Measurements from ENCODE around the gene MARCHF3. TPM values are rescaled to one million over a fixed set of nuclear protein-coding genes. Genes with fewer than 3 reads are reported as not detected.
"Not testable (repeated sequence)": the region's sequence is repeated elsewhere in the genome, so short reads cannot be mapped to it uniquely, and the experiment has no call there.

MARCHF3 gene
- total RNA-seq, 5 donors from 2014 or later (not counting 1 experiment from before 2014, with no cell fraction given): 5.6 to 9.9 (median 7.6) TPM

DNA sequence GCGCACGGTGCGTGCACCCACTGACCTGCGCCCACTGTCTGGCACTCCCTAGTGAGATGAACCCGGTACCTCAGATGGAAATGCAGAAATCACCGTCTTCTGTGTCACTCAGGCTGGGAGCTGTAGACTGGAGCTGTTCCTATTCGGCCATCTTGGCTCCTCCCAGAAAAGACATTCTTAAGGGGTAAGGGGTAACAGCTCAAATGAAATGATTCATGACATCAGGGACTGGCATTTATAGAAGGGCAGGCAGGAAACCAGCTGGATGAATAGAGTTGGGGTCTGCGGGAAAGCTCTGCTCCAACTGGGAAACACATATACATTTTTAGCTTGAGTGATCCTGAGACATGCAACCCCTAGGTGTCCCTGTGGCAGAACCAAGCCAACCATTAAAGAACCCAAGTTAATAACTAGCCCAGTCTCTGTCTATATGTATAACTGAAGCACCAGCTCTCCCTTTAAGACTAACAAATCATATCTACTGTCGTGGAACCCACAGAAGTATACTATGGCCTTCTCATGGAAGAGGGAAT is 134.1 kb downstream of the MARCHF3 start:
- ChIA-PET CTCF (interaction anchor here in 1 of 2 donors (0.7 kb wide), 1 partner anchor 132 kb away, joined by 3 read pairs; no protein-coding TSS in a partner anchor), POLR2A (no interaction called here)
- no peaks in the 10 kb centered on the region for H3K36me3 ChIP-seq (ENCODE audit: control insufficient read depth in 2 of 2, extremely low read depth in 1 of 2, insufficient read depth in 1 of 2, low read length in 1 of 2)
- no peak overlapping the region for H3K27ac Mint-ChIP-seq
- DNase-seq: no peak
- H3K36me3 Mint-ChIP-seq: peaks cover 4% of the 10 kb centered on the region
- H3K4me1 ChIP-seq (ENCODE audit: control insufficient read depth in 1 of 2, extremely low read depth in 1 of 2, insufficient read depth in 2 of 2, low read length in 2 of 2): no peaks in the 10 kb centered on the region
- no peaks in the 10 kb centered on the region for H3K27me3 Mint-ChIP-seq
- H3K4me3 Mint-ChIP-seq: no peak overlapping the region
- WGBS (ENCODE audit: insufficient coverage): 95% methylated on average over 8 of the region's 9 CpGs
- peaks cover 0 to 3% (median 3%) of the 10 kb centered on the region in 3 donors for H3K9me3 Mint-ChIP-seq
- H3K27me3 ChIP-seq (replicated peaks in 1 of 2; ENCODE audit: control insufficient read depth in 2 of 2, extremely low read depth in 1 of 2, insufficient read depth in 2 of 2, low read length in 1 of 2): no peaks in the 10 kb centered on the region
- H3K4me1 Mint-ChIP-seq: no peaks in the 10 kb centered on the region
- no peak overlapping the region for H3K27ac ChIP-seq (ENCODE audit: low read length)
- no peaks in the 10 kb centered on the region for H3K9me3 ChIP-seq
- ATAC-seq (replicated peaks in 1 of 4): no peak
- no peak overlapping the region for H3K4me3 ChIP-seq (ENCODE audit: control insufficient read depth in 1 of 2, extremely low read depth in 1 of 2, low read length in 1 of 2)

DNA sequence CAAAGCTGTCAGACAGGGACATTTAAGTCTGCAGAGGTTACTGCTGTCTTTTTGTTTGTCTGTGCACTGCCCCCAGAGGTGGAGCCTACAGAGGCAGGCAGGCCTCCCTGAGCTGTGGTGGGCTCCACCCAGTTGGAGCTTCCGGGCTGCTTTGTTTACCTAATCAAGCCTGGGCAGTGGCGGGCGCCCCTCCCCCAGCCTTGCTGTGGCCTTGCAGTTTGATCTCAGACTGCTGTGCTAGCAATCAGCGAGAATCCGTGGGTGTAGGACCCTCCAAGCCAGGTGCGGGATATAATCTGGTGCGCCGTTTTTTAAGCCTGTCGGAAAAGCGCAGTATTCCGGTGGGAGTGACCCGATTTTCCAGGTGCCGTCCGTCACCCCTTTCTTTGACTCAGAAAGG is 134.6 kb downstream of the MARCHF3 start:
- CTCF ChIA-PET; H3K4me1 Mint-ChIP-seq; H3K4me3 Mint-ChIP-seq; H3K27me3 Mint-ChIP-seq; H3K9me3 Mint-ChIP-seq; H3K27me3 ChIP-seq (replicated peaks in 1 of 2; ENCODE audit: control insufficient read depth in 2 of 2, extremely low read depth in 1 of 2, insufficient read depth in 2 of 2, low read length in 1 of 2); ATAC-seq (replicated peaks in 1 of 4); H3K27ac ChIP-seq (ENCODE audit: low read length); H3K27ac Mint-ChIP-seq; POLR2A ChIA-PET; DNase-seq; H3K4me1 ChIP-seq (ENCODE audit: control insufficient read depth in 1 of 2, extremely low read depth in 1 of 2, insufficient read depth in 2 of 2, low read length in 2 of 2); H3K36me3 Mint-ChIP-seq; H3K36me3 ChIP-seq (ENCODE audit: control insufficient read depth in 2 of 2, extremely low read depth in 1 of 2, insufficient read depth in 1 of 2, low read length in 1 of 2); H3K4me3 ChIP-seq (ENCODE audit: control insufficient read depth in 1 of 2, extremely low read depth in 1 of 2, low read length in 1 of 2); H3K9me3 ChIP-seq: not testable (repeated sequence)
- WGBS (ENCODE audit: insufficient coverage): 92% methylated on average over 12 of the region's 14 CpGs

DNA sequence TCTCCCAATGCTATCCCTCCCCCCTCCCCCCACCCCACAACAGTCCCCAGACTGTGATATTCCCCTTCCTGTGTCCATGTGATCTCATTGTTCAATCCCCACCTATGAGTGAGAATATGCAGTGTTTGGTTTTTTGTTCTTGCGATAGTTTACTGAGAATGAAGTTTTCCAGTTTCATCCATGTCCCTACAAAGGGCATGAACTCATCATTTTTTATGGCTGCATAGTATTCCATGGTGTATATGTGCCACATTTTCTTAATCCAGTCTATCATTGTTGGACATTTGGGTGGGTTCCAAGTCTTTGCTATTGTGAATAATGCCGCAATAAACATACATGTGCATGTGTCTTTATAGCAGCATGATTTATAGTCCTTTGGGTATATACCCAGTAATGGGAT is 139.9 kb downstream of the MARCHF3 start:
- no CpG with 5 or more reads among the region's 2 CpGs for whole genome bisulfite sequencing (ENCODE audit: insufficient coverage)

DNA sequence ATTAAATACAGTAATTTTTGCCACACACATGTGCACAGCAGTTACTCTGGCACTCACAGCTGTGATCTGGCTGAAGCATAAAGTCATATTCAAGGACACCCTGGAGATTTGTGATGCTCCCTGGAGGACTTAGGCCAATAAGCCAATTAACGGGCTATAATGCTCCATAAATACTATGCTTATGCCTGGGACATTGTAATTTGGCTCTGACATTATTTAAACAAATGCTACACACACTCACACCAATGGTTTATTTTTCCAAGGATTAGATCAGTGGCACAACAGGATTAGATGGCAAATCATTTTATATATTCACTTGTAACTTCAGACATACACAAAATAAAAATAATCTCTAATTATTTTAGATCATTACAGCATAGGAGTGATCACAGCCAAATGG is 142.2 kb downstream of the MARCHF3 start:
- ChIA-PET CTCF (no interaction called here), POLR2A (interaction anchor here in 1 of 2 donors (0.5 kb wide), 1 partner anchor 314 kb away, joined by 3 read pairs; no protein-coding TSS in a partner anchor)
- H3K27ac Mint-ChIP-seq: no peak overlapping the region
- ATAC-seq (replicated peaks in 1 of 4) (no peak), DNase-seq (no peak)
- H3K27me3 Mint-ChIP-seq: no peaks in the 10 kb centered on the region
- H3K36me3 ChIP-seq (ENCODE audit: control insufficient read depth in 2 of 2, extremely low read depth in 1 of 2, insufficient read depth in 1 of 2, low read length in 1 of 2): no peaks in the 10 kb centered on the region
- H3K27ac ChIP-seq (ENCODE audit: low read length): no peak overlapping the region
- H3K27me3 ChIP-seq (replicated peaks in 1 of 2; ENCODE audit: control insufficient read depth in 2 of 2, extremely low read depth in 1 of 2, insufficient read depth in 2 of 2, low read length in 1 of 2): no peaks in the 10 kb centered on the region
- no peaks in the 10 kb centered on the region for H3K4me1 ChIP-seq (ENCODE audit: control insufficient read depth in 1 of 2, extremely low read depth in 1 of 2, insufficient read depth in 2 of 2, low read length in 2 of 2)
- peaks cover 0 to 15% (median 2%) of the 10 kb centered on the region in 3 donors for H3K4me1 Mint-ChIP-seq
- H3K36me3 Mint-ChIP-seq: no peaks in the 10 kb centered on the region
- H3K4me3 Mint-ChIP-seq: no peak overlapping the region
- no peaks in the 10 kb centered on the region for H3K9me3 ChIP-seq
- no CpG with 5 or more reads among the region's 1 CpG for WGBS (ENCODE audit: insufficient coverage)
- no peak overlapping the region for H3K4me3 ChIP-seq (ENCODE audit: control insufficient read depth in 1 of 2, extremely low read depth in 1 of 2, low read length in 1 of 2)
- no peaks in the 10 kb centered on the region for H3K9me3 Mint-ChIP-seq

More for the DNA sequence above, 139.9 kb downstream of the MARCHF3 start:
- H3K27ac ChIP-seq (ENCODE audit: low read length); H3K36me3 Mint-ChIP-seq; CTCF ChIA-PET; H3K4me3 Mint-ChIP-seq; ATAC-seq (replicated peaks in 1 of 4); H3K27me3 Mint-ChIP-seq; DNase-seq; H3K27me3 ChIP-seq (replicated peaks in 1 of 2; ENCODE audit: control insufficient read depth in 2 of 2, extremely low read depth in 1 of 2, insufficient read depth in 2 of 2, low read length in 1 of 2); POLR2A ChIA-PET; H3K36me3 ChIP-seq (ENCODE audit: control insufficient read depth in 2 of 2, extremely low read depth in 1 of 2, insufficient read depth in 1 of 2, low read length in 1 of 2); H3K4me3 ChIP-seq (ENCODE audit: control insufficient read depth in 1 of 2, extremely low read depth in 1 of 2, low read length in 1 of 2); H3K9me3 ChIP-seq; H3K27ac Mint-ChIP-seq; H3K9me3 Mint-ChIP-seq; H3K4me1 ChIP-seq (ENCODE audit: control insufficient read depth in 1 of 2, extremely low read depth in 1 of 2, insufficient read depth in 2 of 2, low read length in 2 of 2); H3K4me1 Mint-ChIP-seq: not testable (repeated sequence)

DNA sequence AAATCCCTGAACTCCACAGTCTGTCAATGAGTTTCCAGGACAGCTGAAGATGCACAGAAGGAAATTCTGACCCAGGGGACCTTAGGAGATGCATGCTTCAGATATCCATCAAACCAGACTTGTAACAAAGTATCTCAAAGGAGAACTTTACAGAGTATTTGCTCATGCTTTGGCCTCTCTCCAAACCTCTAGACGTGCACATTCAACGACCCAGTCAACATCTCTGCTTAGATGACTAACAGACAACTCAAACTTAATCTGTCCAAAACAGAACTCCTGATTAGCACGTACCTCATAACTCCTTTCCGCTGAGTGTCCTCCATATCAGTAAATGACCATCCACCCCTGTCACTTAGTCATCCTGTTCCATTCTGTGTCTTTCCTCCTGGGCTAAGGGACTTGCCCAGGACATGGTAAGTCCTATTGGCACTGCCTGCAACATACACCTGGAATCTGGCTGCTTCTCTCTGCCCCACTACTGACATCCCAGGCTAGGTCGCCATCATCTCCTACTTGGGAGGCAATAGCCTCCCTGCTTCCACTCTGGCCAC is 146.0 kb downstream of the MARCHF3 start:
- H3K36me3 Mint-ChIP-seq: peaks cover 3% of the 10 kb centered on the region
- DNase-seq (no peak), ATAC-seq (replicated peaks in 1 of 4) (no peak)
- no peak overlapping the region for H3K4me3 Mint-ChIP-seq
- no peaks in the 10 kb centered on the region for H3K9me3 Mint-ChIP-seq
- ChIA-PET POLR2A (interaction anchor here in 1 of 2 donors (0.6 kb wide), 1 partner anchor 73 kb away, joined by 3 read pairs; no protein-coding TSS in a partner anchor), CTCF (no interaction called here)
- peaks cover 0 to 15% (median 2%) of the 10 kb centered on the region in 3 donors for H3K4me1 Mint-ChIP-seq
- Histone ChIP-seq H3K9me3 (no peaks in the 10 kb centered on the region), H3K27me3 (replicated peaks in 1 of 2; ENCODE audit: control insufficient read depth in 2 of 2, extremely low read depth in 1 of 2, insufficient read depth in 2 of 2, low read length in 1 of 2) (no peaks in the 10 kb centered on the region), H3K4me1 (ENCODE audit: control insufficient read depth in 1 of 2, extremely low read depth in 1 of 2, insufficient read depth in 2 of 2, low read length in 2 of 2) (no peaks in the 10 kb centered on the region), H3K4me3 (ENCODE audit: control insufficient read depth in 1 of 2, extremely low read depth in 1 of 2, low read length in 1 of 2) (no peak overlapping the region), H3K36me3 (ENCODE audit: control insufficient read depth in 2 of 2, extremely low read depth in 1 of 2, insufficient read depth in 1 of 2, low read length in 1 of 2) (no peaks in the 10 kb centered on the region), H3K27ac (ENCODE audit: low read length) (no peak overlapping the region)
- no peaks in the 10 kb centered on the region for H3K27me3 Mint-ChIP-seq
- H3K27ac Mint-ChIP-seq: no peak overlapping the region
- WGBS (ENCODE audit: insufficient coverage): 80% methylated on average over 5 of the region's 5 CpGs

DNA sequence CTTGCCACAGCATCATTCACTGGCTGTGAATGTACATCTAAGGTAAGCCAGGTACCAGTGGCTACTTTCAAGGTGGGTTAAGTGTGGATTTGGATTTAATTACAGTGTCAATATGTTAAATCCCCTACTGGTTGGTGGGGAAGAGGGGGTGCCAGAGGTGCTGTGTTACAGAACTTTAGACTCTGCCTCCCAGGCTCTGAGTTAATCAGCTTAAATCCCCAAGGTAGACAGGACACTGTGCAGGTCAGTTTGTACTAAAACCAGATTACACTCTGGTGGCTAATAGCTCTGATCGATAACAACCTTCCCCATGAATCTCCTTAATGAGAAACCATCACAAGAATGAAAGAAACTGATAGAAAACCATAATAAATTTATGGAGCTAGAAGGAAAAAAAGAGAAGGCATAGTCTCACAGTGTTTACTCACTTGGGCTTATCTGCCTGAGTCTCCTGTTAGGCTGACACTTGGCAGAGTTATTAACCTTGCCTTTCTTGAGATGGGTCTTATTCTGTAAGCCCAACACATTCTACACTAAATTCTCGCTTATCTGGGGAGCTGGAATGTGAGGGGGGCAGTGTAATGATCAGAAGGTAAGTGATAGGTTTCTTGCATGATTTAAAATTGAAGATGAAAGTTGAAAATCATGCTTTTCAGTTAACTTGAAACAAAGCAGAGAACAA is 146.7 kb downstream of the MARCHF3 start:
- no peak overlapping the region for H3K4me3 Mint-ChIP-seq
- H3K27ac Mint-ChIP-seq: no peak overlapping the region
- WGBS (ENCODE audit: insufficient coverage): no CpG with 5 or more reads among the region's 2 CpGs

More for the DNA sequence above, 146.7 kb downstream of the MARCHF3 start:
- Histone ChIP-seq H3K4me1 (ENCODE audit: control insufficient read depth in 1 of 2, extremely low read depth in 1 of 2, insufficient read depth in 2 of 2, low read length in 2 of 2) (no peaks in the 10 kb centered on the region), H3K9me3 (no peaks in the 10 kb centered on the region), H3K27ac (ENCODE audit: low read length) (no peak overlapping the region), H3K36me3 (ENCODE audit: control insufficient read depth in 2 of 2, extremely low read depth in 1 of 2, insufficient read depth in 1 of 2, low read length in 1 of 2) (no peaks in the 10 kb centered on the region), H3K27me3 (replicated peaks in 1 of 2; ENCODE audit: control insufficient read depth in 2 of 2, extremely low read depth in 1 of 2, insufficient read depth in 2 of 2, low read length in 1 of 2) (no peaks in the 10 kb centered on the region), H3K4me3 (ENCODE audit: control insufficient read depth in 1 of 2, extremely low read depth in 1 of 2, low read length in 1 of 2) (no peak overlapping the region)
- POLR2A ChIA-PET: interaction anchor here in 1 of 2 donors (0.6 kb wide), 1 partner anchor 72 kb away, joined by 3 read pairs; no protein-coding TSS in a partner anchor
- Mint-ChIP-seq H3K27me3 (no peaks in the 10 kb centered on the region), H3K4me1 (peaks cover 0 to 15% (median 2%) of the 10 kb centered on the region in 3 donors), H3K9me3 (no peaks in the 10 kb centered on the region), H3K36me3 (peaks cover 3% of the 10 kb centered on the region)
- CTCF ChIA-PET: no interaction called here
- no peak for DNase-seq
- ATAC-seq (replicated peaks in 1 of 4): no peak

Measured in T-cell (primary cell).